GM12878 (cell line): ENCODE data around the gene NUAK2. TPM values are rescaled to one million over a fixed set of nuclear protein-coding genes. Genes with fewer than 3 reads are reported as not detected.

Experiments
- ATAC-seq: fragments of 200-7000 bp; cut with Tn5 transposase; 3 replicates; pipeline ENCODE4 v1.9.1; 2020; ENCODE audit warnings: mild to moderate bottlenecking, moderate library complexity
- BruUV-seq: library from RNA; stranded (reverse); fragments of 400-500 nt; replicated peaks from 2 replicates; lab custom pipeline; 2021; lab: Mats Ljungman, UMichigan
- CTCF ChIA-PET: fragments of 300-600 bp; sonication (Branson Sonifier 250); formaldehyde crosslinking; extraction: SDS; loops from one replicate; lab custom pipeline; 2021; ENCODE audit warnings: inconsistent platforms; lab: Yijun Ruan, JAX
- POLR2A ChIA-PET: fragments of 350-600 bp; formaldehyde crosslinking; extraction: SDS; loops from one replicate; lab custom pipeline; 2021; ENCODE audit warnings: inconsistent platforms; lab: Charles Lee
- RAD21 ChIA-PET: fragments of 300-600 bp; sonication (Branson Sonifier 250); formaldehyde crosslinking; loops from one replicate; lab custom pipeline; 2023; ENCODE audit warnings: antibody characterized with exemption; ENCODE audit not compliant: unreplicated experiment; lab: Charles Lee
- SMC1A ChIA-PET: fragments of 300-600 bp; sonication (Branson Sonifier 250); formaldehyde crosslinking; loops from one replicate; lab custom pipeline; 2023; ENCODE audit not compliant: unreplicated experiment, uncharacterized antibody; lab: Charles Lee
- DNase-seq: peaks from one replicate; pipeline ENCODE4 v3.0.0-alpha.2; 2011; ENCODE audit warnings: low read depth, low spot score
- FAIRE-seq: peaks from 3 replicates; lab custom pipeline; 2011; peaks lifted over from hg19 to GRCh38; lab: Jason Lieb, UNC
- H2AFZ ChIP-seq: 2 replicates; pipeline ENCODE4 v1.6.0; 2011; ENCODE audit warnings: low read depth, low read length, control low read depth; ENCODE audit not compliant: control insufficient read depth
- H3K27ac ChIP-seq: 2 replicates; pipeline ENCODE4 v1.5.1; 2011; ENCODE audit warnings: control low read depth; ENCODE audit not compliant: control insufficient read depth, insufficient read depth
- H3K27me3 ChIP-seq, 2 experiments: replicated peaks in 1 of 2; 2 replicates each; pipeline versions ENCODE4 v1.6.0 to v1.6.1; 2011; ENCODE audit warnings: low read length in 1 of 2; ENCODE audit not compliant: control insufficient read depth in 2 of 2, insufficient read depth in 2 of 2
- H3K36me3 ChIP-seq, 2 experiments: 2 replicates each; pipeline ENCODE4 v1.5.1; 2011; ENCODE audit warnings: low read length in 1 of 2; ENCODE audit not compliant: control insufficient read depth in 2 of 2, insufficient read depth in 2 of 2
- H3K4me1 ChIP-seq: 2 replicates; pipeline ENCODE4 v1.6.1; 2011; ENCODE audit warnings: mild to moderate bottlenecking, low read length, moderate library complexity, mixed read lengths; ENCODE audit not compliant: control insufficient read depth, insufficient read depth
- H3K4me2 ChIP-seq: 2 replicates; pipeline ENCODE4 v1.6.0; 2011; ENCODE audit warnings: control low read depth; ENCODE audit not compliant: control insufficient read depth, insufficient read depth
- H3K4me3 ChIP-seq: fragments of 200-600 bp; sonication (generic); 2 replicates; pipeline ENCODE4 v1.5.1; 2016
- H3K79me2 ChIP-seq: 2 replicates; pipeline ENCODE4 v1.6.0; 2011; ENCODE audit warnings: low read length; ENCODE audit not compliant: control insufficient read depth, insufficient read depth
- H3K9ac ChIP-seq: 2 replicates; pipeline ENCODE4 v1.8.0; 2011; ENCODE audit warnings: low read length, control low read depth, mixed read lengths; ENCODE audit not compliant: control insufficient read depth, insufficient read depth
- H3K9me3 ChIP-seq: replicated peaks from 3 replicates; pipeline ENCODE4 v1.5.1; 2011; ENCODE audit warnings: mild to moderate bottlenecking, low read length; ENCODE audit not compliant: control insufficient read depth, insufficient read depth
- H4K20me1 ChIP-seq: 2 replicates; pipeline ENCODE4 v1.6.0; 2011; ENCODE audit not compliant: control insufficient read depth, insufficient read depth
- CREB1 ChIP-seq: IDR thresholded peaks from 2 replicates; pipeline ENCODE4 v1.6.1; 2012; ENCODE audit warnings: low read depth, mild to moderate bottlenecking, inconsistent platforms
- CREM ChIP-seq: IDR thresholded peaks from 2 replicates; pipeline ENCODE4 v1.6.1; 2014; ENCODE audit warnings: antibody characterized with exemption, low read depth
- DPF2 ChIP-seq: fragments of 450-650 bp; IDR thresholded peaks from 2 replicates; pipeline ENCODE4 v1.6.1; 2017; ENCODE audit warnings: mild to moderate bottlenecking
- MXI1 ChIP-seq: fragments of 150-350 bp; IDR thresholded peaks from 2 replicates; pipeline ENCODE4 v1.6.1; 2011; ENCODE audit warnings: low read depth, mild to moderate bottlenecking, inconsistent platforms, low read length, improper control_type of control experiment
- NFXL1 ChIP-seq: fragments of 450-650 bp; IDR thresholded peaks from 2 replicates; pipeline ENCODE4 v1.6.1; 2017; ENCODE audit warnings: antibody characterized with exemption, mild to moderate bottlenecking, borderline replicate concordance
- SMARCA5 ChIP-seq: fragments of 450-650 bp; IDR thresholded peaks from 2 replicates; pipeline ENCODE4 v1.6.1; 2017; ENCODE audit warnings: mild to moderate bottlenecking
- SUZ12 ChIP-seq: fragments of 200-600 bp; sonication (generic); IDR thresholded peaks from one replicate; pipeline ENCODE4 v1.6.1; 2018; ENCODE audit warnings: antibody characterized with exemption, mild to moderate bottlenecking; ENCODE audit not compliant: unreplicated experiment
- YBX1 ChIP-seq: fragments of 450-650 bp; IDR thresholded peaks from 2 replicates; pipeline ENCODE4 v1.6.1; 2016; ENCODE audit warnings: antibody characterized with exemption
- ZBED1 ChIP-seq: IDR thresholded peaks from 2 replicates; pipeline ENCODE4 v1.6.1; 2016; ENCODE audit warnings: borderline replicate concordance
- WGBS: methylation state at CpG from one replicate; pipeline ENCODE4 v1.1.6; 2016; ENCODE audit warnings: low lambda C conversion rate; ENCODE audit not compliant: insufficient replicate concordance, insufficient coverage; ENCODE audit errors: missing lambda C conversion rate; 5-methylcytosine and 5-hydroxymethylcytosine counted together
- in situ Hi-C: fragments of 300-500 bp; cut with MboI; formaldehyde crosslinking; loops from 9 replicates; pipeline ENCODE4 v1.14.3; 2018; ENCODE audit warnings: mixed read lengths
- intact Hi-C: fragments of 100-400 bp; cut with micrococcal nuclease; formaldehyde crosslinking; loops from one replicate; pipeline ENCODE4 v1.14.2; 2022; ENCODE audit not compliant: unreplicated experiment
- polyA plus RNA-seq, 11 experiments: library from polyadenylated mRNA; depleted of rRNA in 4 of 11; unstranded in 6 of 11; stranded (reverse) in 5 of 11; fragments of >200 nt; fragmentation: Nextera tagmentation in 4 of 11; fragmentation: Illumina TruSeq in 1 of 11; extraction: Ambion mirVana in 4 of 11; extraction: Trizol in 1 of 11; gene quantifications; 1 replicate in 1 of 11; 2 replicates in 10 of 11; pipeline versions ENCODE4 v1.2.1 to v1.2.3, GENCODE V29; 2011 to 2016; ENCODE audit warnings: inconsistent platforms in 2 of 11, missing spikeins in 2 of 11, low read depth in 1 of 11
- total RNA-seq, 4 experiments: library from RNA; depleted of rRNA in 3 of 4; stranded (reverse); fragments of >200 nt in 3 of 4; fragmentation: Illumina TruSeq in 1 of 4; extraction: Trizol in 1 of 4; gene quantifications; 2 replicates each; pipeline versions ENCODE4 v1.2.1 to v1.2.3, GENCODE V29; 2013 to 2021
- TF ChIP-seq, protein P1 (sequence below): fragments of 450-650 bp; conservative IDR thresholded peaks from 2 replicates; pipeline ENCODE4 v1.6.1; 2017; ENCODE audit warnings: mild to moderate bottlenecking, moderate library complexity
- TF ChIP-seq, protein P2 (sequence below): fragments of 450-650 bp; IDR thresholded peaks from 2 replicates; pipeline ENCODE4 v1.6.1; 2016; ENCODE audit warnings: mild to moderate bottlenecking
- TF ChIP-seq, protein P3 (sequence below): fragments of 450-650 bp; IDR thresholded peaks from 2 replicates; pipeline ENCODE4 v1.6.1; 2017; ENCODE audit warnings: antibody characterized with exemption, mild to moderate bottlenecking, moderate library complexity
- TF ChIP-seq, protein P4 (sequence below): fragments of 450-650 bp; IDR thresholded peaks from 2 replicates; pipeline ENCODE4 v1.6.1; 2017; ENCODE audit warnings: mild to moderate bottlenecking, moderate library complexity

The NUAK2 gene
- total and polyA plus RNA-seq, 10 of the 15 experiments (the other 5 are each of a cell fraction or from before 2014, with no cell fraction given): 0.27 to 3.0 (median 1.2) TPM

DNA sequence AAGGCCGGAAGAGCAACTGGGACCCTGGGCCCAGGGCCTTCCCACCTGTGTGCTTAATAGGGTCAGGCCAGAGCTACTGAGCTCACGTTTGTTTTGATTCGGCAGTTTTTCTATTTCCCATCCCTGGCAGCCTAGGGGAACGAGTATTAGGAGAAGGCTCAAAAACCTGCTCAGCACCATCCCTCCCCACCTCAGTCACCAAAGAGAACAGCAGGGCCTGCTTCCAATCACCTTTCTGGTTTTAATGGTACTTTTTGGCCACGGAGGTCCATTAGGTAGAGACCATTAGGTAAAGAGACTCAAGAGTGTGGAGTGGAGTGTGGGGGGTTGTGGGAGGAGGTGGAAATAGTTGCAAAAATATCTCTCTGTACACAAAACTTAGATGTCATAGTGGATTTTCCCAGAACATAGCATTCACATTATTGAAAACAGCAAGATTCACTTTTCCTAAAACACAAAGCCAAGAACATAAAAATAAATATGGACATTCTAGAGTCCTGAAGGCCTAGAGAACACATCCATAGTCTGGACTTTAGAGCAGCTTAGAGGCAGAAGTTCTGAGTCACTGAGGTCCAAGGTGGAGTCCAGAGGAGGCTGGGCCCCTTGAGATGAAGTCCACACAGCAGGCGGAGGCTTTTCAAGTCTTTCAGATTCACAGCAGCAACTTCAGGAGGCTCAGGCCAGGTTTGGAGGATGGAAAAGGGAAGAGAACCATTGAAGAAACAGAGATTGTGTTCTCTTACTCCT lies 19.5 kb downstream of the NUAK2 start:
- FAIRE-seq: no peak
- Histone ChIP-seq H3K4me3 (no peak overlapping the region), H3K27ac (no peak overlapping the region), H2AFZ (no peak overlapping the region), H3K9me3 (no peaks in the 10 kb centered on the region), H3K36me3 (no peaks in the 10 kb centered on the region; a peak in 1 of 4 replicates), H4K20me1 (no peaks in the 10 kb centered on the region), H3K27me3 (peaks cover 0 to 2% of the 10 kb centered on the region in 2 experiments; a peak in 1 of 4 replicates), H3K4me1 (no peaks in the 10 kb centered on the region), H3K9ac (no peak overlapping the region), H3K4me2 (no peak overlapping the region), H3K79me2 (no peaks in the 10 kb centered on the region)
- no peak for DNase-seq
- ChIA-PET RAD21 (interaction anchor here (0.9 to 2.1 kb wide), 6 partner anchors 11 to 25 kb away, joined by 3 to 9 read pairs (median 4); no protein-coding TSS in a partner anchor), POLR2A (interaction anchor here (1.4 to 1.7 kb wide), 2 partner anchors 13 to 17 kb away, joined by 3 to 6 read pairs; no protein-coding TSS in a partner anchor), SMC1A (interaction anchor here (0.8 to 2.2 kb wide), 5 partner anchors 8 to 23 kb away, joined by 3 to 12 read pairs (median 5); no protein-coding TSS in a partner anchor), CTCF (interaction anchor here (59.5 kb wide), 1 partner anchor 32 kb away, joined by 2333 read pairs; no protein-coding TSS in a partner anchor)
- BruUV-seq: TSS peak; percentile 49
- intact Hi-C loops: no loop called here
- no peak for ATAC-seq
- in situ Hi-C loops: no loop called here
- 67% methylated on average over 6 of the region's 6 CpGs for WGBS
- TF ChIP-seq, protein P1, sequence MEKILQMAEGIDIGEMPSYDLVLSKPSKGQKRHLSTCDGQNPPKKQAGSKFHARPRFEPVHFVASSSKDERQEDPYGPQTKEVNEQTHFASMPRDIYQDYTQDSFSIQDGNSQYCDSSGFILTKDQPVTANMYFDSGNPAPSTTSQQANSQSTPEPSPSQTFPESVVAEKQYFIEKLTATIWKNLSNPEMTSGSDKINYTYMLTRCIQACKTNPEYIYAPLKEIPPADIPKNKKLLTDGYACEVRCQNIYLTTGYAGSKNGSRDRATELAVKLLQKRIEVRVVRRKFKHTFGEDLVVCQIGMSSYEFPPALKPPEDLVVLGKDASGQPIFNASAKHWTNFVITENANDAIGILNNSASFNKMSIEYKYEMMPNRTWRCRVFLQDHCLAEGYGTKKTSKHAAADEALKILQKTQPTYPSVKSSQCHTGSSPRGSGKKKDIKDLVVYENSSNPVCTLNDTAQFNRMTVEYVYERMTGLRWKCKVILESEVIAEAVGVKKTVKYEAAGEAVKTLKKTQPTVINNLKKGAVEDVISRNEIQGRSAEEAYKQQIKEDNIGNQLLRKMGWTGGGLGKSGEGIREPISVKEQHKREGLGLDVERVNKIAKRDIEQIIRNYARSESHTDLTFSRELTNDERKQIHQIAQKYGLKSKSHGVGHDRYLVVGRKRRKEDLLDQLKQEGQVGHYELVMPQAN: no peak
- TF ChIP-seq YBX1 (no peak), MXI1 (no peak), SUZ12 (no peak), CREM (no peak), SMARCA5 (no peak), DPF2 (no peak), NFXL1 (no peak), ZBED1 (no peak), CREB1 (no peak)
- TF ChIP-seq, protein P2, sequence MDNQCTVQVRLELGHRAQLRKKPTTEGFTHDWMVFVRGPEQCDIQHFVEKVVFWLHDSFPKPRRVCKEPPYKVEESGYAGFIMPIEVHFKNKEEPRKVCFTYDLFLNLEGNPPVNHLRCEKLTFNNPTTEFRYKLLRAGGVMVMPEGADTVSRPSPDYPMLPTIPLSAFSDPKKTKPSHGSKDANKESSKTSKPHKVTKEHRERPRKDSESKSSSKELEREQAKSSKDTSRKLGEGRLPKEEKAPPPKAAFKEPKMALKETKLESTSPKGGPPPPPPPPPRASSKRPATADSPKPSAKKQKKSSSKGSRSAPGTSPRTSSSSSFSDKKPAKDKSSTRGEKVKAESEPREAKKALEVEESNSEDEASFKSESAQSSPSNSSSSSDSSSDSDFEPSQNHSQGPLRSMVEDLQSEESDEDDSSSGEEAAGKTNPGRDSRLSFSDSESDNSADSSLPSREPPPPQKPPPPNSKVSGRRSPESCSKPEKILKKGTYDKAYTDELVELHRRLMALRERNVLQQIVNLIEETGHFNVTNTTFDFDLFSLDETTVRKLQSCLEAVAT: no peak
- TF ChIP-seq, protein P3, sequence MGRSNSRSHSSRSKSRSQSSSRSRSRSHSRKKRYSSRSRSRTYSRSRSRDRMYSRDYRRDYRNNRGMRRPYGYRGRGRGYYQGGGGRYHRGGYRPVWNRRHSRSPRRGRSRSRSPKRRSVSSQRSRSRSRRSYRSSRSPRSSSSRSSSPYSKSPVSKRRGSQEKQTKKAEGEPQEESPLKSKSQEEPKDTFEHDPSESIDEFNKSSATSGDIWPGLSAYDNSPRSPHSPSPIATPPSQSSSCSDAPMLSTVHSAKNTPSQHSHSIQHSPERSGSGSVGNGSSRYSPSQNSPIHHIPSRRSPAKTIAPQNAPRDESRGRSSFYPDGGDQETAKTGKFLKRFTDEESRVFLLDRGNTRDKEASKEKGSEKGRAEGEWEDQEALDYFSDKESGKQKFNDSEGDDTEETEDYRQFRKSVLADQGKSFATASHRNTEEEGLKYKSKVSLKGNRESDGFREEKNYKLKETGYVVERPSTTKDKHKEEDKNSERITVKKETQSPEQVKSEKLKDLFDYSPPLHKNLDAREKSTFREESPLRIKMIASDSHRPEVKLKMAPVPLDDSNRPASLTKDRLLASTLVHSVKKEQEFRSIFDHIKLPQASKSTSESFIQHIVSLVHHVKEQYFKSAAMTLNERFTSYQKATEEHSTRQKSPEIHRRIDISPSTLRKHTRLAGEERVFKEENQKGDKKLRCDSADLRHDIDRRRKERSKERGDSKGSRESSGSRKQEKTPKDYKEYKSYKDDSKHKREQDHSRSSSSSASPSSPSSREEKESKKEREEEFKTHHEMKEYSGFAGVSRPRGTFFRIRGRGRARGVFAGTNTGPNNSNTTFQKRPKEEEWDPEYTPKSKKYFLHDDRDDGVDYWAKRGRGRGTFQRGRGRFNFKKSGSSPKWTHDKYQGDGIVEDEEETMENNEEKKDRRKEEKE: no peak
- TF ChIP-seq, protein P4, sequence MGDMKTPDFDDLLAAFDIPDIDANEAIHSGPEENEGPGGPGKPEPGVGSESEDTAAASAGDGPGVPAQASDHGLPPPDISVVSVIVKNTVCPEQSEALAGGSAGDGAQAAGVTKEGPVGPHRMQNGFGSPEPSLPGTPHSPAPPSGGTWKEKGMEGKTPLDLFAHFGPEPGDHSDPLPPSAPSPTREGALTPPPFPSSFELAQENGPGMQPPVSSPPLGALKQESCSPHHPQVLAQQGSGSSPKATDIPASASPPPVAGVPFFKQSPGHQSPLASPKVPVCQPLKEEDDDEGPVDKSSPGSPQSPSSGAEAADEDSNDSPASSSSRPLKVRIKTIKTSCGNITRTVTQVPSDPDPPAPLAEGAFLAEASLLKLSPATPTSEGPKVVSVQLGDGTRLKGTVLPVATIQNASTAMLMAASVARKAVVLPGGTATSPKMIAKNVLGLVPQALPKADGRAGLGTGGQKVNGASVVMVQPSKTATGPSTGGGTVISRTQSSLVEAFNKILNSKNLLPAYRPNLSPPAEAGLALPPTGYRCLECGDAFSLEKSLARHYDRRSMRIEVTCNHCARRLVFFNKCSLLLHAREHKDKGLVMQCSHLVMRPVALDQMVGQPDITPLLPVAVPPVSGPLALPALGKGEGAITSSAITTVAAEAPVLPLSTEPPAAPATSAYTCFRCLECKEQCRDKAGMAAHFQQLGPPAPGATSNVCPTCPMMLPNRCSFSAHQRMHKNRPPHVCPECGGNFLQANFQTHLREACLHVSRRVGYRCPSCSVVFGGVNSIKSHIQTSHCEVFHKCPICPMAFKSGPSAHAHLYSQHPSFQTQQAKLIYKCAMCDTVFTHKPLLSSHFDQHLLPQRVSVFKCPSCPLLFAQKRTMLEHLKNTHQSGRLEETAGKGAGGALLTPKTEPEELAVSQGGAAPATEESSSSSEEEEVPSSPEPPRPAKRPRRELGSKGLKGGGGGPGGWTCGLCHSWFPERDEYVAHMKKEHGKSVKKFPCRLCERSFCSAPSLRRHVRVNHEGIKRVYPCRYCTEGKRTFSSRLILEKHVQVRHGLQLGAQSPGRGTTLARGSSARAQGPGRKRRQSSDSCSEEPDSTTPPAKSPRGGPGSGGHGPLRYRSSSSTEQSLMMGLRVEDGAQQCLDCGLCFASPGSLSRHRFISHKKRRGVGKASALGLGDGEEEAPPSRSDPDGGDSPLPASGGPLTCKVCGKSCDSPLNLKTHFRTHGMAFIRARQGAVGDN: no peak
